Retinal pigment epithelial cell (primary cell): Measurements from ENCODE around the gene SRP54.

ENCODE experiments used
- DNase-seq: peaks from one replicate; pipeline ENCODE4 v3.0.0-alpha.2; 2010; ENCODE audit warnings: low read depth
- H3K4me3 ChIP-seq: 2 replicates; pipeline ENCODE4 v1.5.1; 2011; ENCODE audit warnings: mild to moderate bottlenecking, low read length, control low read depth, moderate library complexity
- TF ChIP-seq, protein P1 (sequence below): conservative IDR thresholded peaks from 2 replicates; pipeline ENCODE4 v1.5.1; 2011; ENCODE audit warnings: low read depth, low read length, control low read depth, inconsistent platforms

The SRP54 gene

DNA sequence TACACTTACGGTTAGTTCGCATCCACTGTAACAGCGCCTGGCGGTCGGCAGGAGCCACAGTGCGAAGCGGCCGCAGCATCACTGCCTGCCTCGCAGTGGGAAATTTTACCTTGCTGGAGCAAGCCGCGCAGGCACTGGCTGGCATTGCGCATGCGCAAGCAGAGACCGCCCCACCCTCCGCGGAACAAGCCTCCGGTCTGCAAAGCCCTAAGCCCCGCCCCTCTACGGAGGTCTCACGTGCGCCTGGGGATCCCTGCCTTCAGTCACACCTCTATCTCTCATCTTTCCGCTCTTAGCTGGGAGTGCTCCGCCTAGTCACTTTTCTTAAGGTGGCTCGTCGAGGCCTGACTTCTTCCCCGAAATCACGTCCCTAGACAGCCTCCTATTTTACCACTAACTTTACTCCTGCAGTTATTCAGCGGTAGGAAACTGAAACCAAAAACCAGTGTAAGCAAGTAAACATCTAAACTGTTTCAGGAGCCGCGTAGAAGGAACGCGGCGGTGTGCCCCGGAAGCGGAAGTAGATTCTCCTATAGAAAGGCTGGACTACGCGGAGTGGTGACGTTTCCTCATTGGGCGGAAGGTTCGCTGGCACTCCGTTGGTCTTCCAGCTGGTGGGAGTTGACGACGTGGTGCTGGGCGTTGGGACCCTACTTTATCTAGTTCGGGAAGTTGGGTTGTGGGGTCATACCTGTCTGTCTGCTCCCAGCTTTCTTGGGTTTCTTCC is at the start of gene SRP54:
SRP54 (plus strand) TSS at position 572 of the 727 bp plus-strand sequence. CDS start 13,718 bp downstream, outside the sequence.
- TF ChIP-seq, protein P1, sequence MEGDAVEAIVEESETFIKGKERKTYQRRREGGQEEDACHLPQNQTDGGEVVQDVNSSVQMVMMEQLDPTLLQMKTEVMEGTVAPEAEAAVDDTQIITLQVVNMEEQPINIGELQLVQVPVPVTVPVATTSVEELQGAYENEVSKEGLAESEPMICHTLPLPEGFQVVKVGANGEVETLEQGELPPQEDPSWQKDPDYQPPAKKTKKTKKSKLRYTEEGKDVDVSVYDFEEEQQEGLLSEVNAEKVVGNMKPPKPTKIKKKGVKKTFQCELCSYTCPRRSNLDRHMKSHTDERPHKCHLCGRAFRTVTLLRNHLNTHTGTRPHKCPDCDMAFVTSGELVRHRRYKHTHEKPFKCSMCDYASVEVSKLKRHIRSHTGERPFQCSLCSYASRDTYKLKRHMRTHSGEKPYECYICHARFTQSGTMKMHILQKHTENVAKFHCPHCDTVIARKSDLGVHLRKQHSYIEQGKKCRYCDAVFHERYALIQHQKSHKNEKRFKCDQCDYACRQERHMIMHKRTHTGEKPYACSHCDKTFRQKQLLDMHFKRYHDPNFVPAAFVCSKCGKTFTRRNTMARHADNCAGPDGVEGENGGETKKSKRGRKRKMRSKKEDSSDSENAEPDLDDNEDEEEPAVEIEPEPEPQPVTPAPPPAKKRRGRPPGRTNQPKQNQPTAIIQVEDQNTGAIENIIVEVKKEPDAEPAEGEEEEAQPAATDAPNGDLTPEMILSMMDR: peak; percentile 33
- peak; percentile 89 for DNase-seq
- H3K4me3 ChIP-seq: peak within 1 kb of the TSS; percentile 97

DNA sequence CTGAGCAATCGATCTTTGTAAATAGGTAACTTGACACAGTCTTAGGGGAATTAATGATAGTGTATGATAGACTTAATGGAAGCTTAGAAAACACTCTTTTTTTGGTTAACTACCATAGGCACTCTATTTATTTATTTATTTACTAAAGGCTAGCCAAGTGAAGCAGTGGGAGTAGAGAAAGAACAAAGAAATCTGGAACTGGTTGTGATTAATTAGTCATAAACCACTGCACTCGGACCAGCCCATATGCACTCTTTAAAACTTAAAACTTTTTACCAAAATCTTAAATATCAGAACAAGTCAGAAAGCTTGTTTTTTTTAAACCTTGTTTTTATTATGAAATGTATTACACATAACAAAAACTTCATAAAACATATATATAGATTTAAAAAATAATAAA is 49.5 kb upstream of the SRP54 start:
- DNase-seq: no peak
- TF ChIP-seq, protein P1: no peak
- H3K4me3 ChIP-seq: no peak overlapping the region

DNA sequence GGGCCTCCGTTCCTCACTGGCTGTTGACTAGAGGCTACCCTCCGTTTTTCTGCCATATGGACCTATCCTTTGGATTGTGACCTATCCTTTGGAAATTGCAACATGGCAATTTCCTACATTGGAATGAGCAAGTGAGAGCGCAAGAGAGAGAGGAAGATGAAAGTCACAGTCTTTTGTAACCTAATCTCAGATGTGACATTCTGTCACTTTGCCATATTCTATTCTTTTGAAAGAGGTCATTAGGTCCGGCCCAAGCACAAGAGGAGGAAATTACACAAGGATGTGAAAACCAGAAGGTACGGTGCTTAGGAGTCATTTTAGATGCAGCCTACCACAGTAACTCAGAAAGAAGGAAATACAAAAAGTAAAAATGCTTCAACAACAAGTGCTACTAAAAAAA is 47.3 kb upstream of the SRP54 start:
- TF ChIP-seq, protein P1: no peak
- H3K4me3 ChIP-seq: no peak overlapping the region

GRCh38 chr14:34937442-34937841 is 45.4 kb upstream of the SRP54 start:
- H3K4me3 ChIP-seq: no peak overlapping the region
- DNase-seq: no peak
- TF ChIP-seq, protein P1: no peak

More for the DNA sequence above, 47.3 kb upstream of the SRP54 start:
- no peak for DNase-seq

GRCh38 chr14:34937876-34938275 is 44.9 kb upstream of the SRP54 start:
- DNase-seq: no peak
- no peak overlapping the region for H3K4me3 ChIP-seq
- TF ChIP-seq, protein P1: no peak

GRCh38 chr14:34943506-34943905 is 39.3 kb upstream of the SRP54 start:
- TF ChIP-seq, protein P1: no peak
- no peak for DNase-seq
- no peak overlapping the region for H3K4me3 ChIP-seq

GRCh38 chr14:34944744-34945143 is 38.0 kb upstream of the SRP54 start:
- TF ChIP-seq, protein P1: no peak
- no peak overlapping the region for H3K4me3 ChIP-seq
- no peak for DNase-seq
